Activated naive CD4-positive, alpha-beta T cell treated with anti-CD3 and anti-CD28 coated beads, Interleukin-2, amount 50 U/mL, for 72 hours (primary cell): ENCODE data around the gene TRIM71. TPM values are rescaled to one million over a fixed set of nuclear protein-coding genes. Genes with fewer than 3 reads are reported as not detected.
A peak's percentile ranks its signal among the peaks of the same experiment; 100 is the strongest.
"Not testable (repeated sequence)": the region's sequence is repeated elsewhere in the genome, so short reads cannot be mapped to it uniquely, and the experiment has no call there.

Experiments used
- ATAC-seq, 2 donors: fragments of 150-1000 bp; cut with Tn5 transposase; 2 replicates each; pipeline ENCODE4 v1.10.0; 2021; ENCODE audit warnings: mild to moderate bottlenecking in 2 of 2, moderate library complexity in 2 of 2
- DNase-seq, 2 donors: peaks; one replicate each; pipeline ENCODE4 v3.0.0; 2021 to 2022; ENCODE audit warnings: low spot score in 2 of 2
- H3K27ac Mint-ChIP-seq, 2 donors: one replicate each; pipeline ENCODE4 v1.8.0; 2022; ENCODE audit warnings: mild to moderate bottlenecking in 2 of 2, mixed read lengths in 2 of 2
- H3K36me3 Mint-ChIP-seq, 2 donors: one replicate each; pipeline ENCODE4 v1.8.0; 2022; ENCODE audit warnings: mixed read lengths in 2 of 2
- H3K9me3 Mint-ChIP-seq, 2 donors: one replicate each; pipeline ENCODE4 v1.8.0; 2022; ENCODE audit warnings: mixed read lengths in 2 of 2
- total RNA-seq, 2 donors: library from RNA; stranded (reverse); gene quantifications; one replicate each; pipeline ENCODE4 v1.2.3, GENCODE V29; 2022

TRIM71 gene
- total RNA-seq: under 1 TPM; 0.02 to 0.08 TPM

DNA sequence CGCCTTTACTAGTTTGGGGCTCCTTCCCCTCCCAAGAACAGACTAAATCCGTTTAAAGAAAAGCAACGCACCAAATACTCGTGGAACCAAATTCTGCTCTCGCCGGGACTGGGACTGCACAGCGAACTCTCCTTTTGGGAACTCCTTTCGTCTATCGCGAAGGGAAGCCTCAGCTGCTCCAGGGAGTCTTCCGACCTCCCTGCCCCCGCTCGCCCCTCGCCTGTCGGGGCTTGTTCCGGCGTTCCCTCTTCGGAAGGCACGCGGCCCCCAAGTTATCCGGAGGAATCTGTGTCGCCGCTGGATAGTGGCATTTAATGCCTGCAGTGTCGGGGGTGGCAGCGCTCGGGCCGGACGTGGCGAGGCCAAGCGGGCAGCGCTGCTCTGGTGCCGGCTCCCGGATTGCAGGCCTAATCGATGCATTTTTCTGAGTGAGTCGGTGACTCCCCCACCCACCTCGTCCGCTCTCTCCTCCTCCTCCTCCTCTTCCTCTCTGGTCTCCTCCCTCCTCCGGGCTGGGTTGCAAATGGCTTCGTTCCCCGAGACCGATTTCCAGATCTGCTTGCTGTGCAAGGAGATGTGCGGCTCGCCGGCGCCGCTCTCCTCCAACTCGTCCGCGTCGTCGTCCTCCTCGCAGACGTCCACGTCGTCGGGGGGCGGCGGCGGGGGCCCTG lies at the start of gene TRIM71:
Gene TRIM71, plus strand, starts transcription at position 440 of the 671 bp plus-strand sequence. Its CDS starts 84 bp downstream, at position 524.
- Mint-ChIP-seq H3K9me3 (no peaks in the 10 kb centered on the region), H3K36me3 (peaks cover 6% of the 10 kb centered on the region in 2 donors), H3K27ac (no peak within 1 kb of the TSS)
- ATAC-seq (peak; percentile 47 to 66), DNase-seq (peak in 1 of 2 donors; percentile 39)

DNA sequence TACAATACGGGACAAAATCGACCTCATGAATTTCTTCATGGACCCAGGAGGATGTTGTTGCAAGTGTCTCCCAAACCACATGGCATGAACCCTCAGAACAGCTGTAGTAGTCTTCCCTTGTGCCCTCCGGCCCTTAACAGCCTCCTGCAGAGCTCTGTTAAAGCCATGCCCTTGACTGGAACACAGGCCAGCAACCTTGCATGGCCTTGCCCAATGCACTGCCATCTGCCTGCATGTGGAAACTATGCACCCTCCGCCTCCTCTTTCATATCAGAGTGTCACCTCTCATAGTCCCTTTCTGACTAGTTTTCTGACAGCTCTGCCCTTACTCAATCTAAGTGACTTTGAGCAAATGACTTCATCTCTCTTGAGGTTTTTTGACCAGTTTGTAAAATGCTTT lies 39.4 kb upstream of the TRIM71 start:
- Mint-ChIP-seq H3K36me3 (no peaks in the 10 kb centered on the region), H3K9me3 (no peaks in the 10 kb centered on the region), H3K27ac (no peak overlapping the region)
- ATAC-seq (peak; percentile 22 to 66), DNase-seq (peak in 1 of 2 donors; percentile 9)

DNA sequence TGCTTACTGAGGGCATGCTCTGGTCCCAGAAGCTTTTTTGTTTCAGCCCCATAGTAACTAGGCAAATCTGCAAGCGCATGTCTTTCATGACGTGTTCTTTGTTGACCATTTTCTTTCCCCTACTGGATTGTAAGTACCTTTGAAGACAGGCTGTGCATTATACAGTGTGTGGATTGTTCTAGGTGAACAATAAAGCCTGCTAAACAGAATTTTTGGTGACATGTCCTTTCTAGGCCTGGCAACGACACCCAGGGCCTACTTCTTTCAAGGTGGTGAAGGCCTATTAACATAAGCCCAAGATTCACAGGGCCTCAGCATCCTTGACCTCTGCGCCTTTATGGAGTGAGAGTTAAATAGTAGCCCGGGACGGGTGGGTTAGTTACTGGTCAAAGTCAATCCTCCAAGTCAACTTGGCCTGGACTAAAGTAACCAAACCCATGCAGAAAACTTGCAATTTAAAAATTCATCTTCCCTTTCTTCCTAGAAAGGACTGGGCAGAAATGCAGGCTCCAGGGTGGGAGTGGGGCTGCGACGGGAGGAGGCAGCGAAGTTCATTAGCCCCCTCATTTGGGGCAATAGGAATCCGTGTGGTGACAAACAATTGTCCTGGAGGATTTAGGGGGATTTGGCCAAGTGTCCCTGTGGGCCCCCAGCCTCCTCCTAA lies 37.6 kb upstream of the TRIM71 start:
- ATAC-seq: no peak
- H3K9me3 Mint-ChIP-seq: no peaks in the 10 kb centered on the region
- DNase-seq: no peak
- no peak overlapping the region for H3K27ac Mint-ChIP-seq
- no peaks in the 10 kb centered on the region for H3K36me3 Mint-ChIP-seq

DNA sequence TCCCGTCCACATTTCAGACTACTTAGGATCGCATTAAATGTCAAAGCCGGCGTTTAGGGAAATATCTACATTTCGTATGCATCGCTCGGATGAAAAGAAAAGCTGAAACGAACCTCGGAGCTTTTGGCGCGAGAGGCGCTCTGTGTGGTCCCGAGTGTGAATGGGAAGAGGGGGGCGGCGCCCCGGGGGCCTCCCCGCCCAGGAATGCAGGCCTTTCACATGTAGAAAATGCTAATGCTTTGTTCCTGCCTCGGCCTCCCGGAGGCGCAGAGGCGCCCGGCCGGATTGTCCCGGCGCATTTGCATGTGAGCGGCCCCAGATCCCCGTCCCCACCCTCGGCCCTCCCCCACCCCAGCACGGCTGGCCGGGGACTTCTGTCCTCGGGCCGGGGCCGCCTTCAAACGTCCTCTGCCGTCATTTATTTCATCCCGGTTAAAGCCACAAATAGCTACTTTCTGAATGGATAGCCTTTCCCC lies 37.0 kb upstream of the TRIM71 start:
- peak; percentile 3 to 65 for ATAC-seq
- peak; percentile 4 to 60 for DNase-seq

DNA sequence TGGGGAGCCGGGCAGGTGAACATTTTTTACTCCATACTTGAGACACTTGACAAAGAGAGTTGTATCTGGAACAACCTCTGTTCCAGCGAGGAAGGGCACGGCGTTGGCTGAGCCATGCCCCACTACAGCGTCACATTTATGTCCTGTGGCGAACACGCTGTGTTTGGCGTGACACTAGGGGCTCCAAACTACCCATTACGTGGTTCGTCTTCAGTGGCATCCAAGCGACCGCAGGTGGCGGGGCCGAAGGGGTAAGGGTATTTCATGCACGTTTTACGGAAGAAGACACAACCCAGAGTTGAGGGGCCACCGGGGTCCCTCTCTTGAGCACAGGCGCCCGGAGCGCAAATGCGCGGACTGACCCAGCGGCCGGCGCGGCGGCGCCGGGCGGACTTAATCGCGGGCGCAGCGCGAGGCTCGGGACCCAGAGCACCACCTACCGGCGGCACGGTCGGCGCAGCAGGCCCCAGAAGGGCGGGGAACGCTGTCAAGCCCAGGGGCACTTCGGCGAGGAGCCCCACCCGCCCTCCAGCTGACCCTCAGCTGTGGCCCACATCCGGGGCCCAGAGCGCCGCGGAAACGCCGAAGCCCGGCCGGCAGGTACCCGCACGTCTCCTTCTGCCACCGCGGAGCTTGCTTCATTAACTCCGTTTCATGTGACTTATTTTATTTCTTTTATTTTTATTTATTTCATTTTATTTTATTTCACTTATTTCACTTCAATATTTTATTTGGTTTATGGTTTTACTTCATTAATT lies 36.4 kb upstream of the TRIM71 start:
- no peaks in the 10 kb centered on the region for H3K9me3 Mint-ChIP-seq
- H3K36me3 Mint-ChIP-seq: no peaks in the 10 kb centered on the region
- DNase-seq: peak; percentile 73 to 80
- peak overlapping the region in 1 of 2 donors; percentile 41 for H3K27ac Mint-ChIP-seq
- ATAC-seq: peak; percentile 86 to 90

More for the DNA sequence above, 37.0 kb upstream of the TRIM71 start:
- Mint-ChIP-seq H3K9me3 (no peaks in the 10 kb centered on the region), H3K27ac (peak overlapping the region in 1 of 2 donors; percentile 41), H3K36me3 (no peaks in the 10 kb centered on the region)

DNA sequence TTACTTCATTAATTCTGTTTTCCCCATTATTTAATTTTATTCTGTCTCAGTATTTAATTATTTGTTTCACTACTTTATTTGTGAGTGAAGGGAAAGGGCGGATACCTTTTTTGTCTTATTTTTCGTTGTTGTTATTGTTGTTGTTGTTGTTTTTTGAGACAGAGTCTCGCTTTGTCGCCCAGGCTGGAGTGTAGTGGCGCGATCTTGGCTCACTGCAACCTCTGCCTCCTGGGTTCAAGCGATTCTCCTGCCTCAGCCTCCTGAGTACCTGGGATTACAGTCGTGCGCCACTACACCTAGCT lies 35.9 kb upstream of the TRIM71 start:
- not testable (repeated sequence) for ATAC-seq, H3K9me3 Mint-ChIP-seq, DNase-seq, H3K27ac Mint-ChIP-seq, H3K36me3 Mint-ChIP-seq

DNA sequence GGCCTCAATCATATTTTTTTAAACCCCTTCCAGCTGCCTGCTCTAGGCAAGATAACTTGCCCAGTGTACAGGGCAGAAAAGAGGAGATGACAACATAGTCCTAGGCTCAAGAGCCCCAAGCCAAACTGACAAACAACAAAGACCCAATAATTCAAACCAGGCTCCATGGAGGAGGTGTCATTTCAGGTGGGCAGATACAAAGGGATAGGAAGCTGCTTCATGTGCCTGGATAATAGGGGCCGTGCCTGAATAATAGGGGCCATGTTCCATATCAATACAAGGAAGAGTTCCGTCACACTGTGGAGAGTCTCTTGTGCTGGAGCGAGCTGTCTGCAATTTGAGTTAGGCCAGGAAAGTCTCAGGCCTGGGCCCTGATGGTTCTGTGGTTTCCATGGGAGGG lies 35.4 kb upstream of the TRIM71 start:
- ATAC-seq (no peak), DNase-seq (no peak)
- Mint-ChIP-seq H3K9me3 (no peaks in the 10 kb centered on the region), H3K27ac (no peak overlapping the region), H3K36me3 (no peaks in the 10 kb centered on the region)

DNA sequence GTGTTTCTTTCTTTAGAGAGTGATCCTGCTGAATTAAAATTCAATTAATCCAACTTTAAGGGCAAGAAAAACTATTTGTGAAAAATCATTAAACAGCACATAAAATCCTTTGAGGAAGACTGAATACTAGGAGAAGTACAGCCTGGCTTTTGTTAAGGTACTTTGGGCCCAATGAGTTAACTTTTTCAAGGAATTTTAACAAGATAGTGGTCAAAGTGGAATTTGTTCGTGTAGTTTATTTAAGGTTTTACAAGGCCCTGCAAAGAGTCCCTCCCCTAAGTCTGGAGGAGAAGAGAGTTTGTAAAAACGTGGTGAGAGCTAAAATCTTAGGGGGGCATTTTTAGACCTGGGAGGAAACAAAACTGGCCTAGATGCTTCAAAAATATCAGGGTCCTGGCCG lies 26.0 kb upstream of the TRIM71 start:
- Mint-ChIP-seq H3K9me3 (no peaks in the 10 kb centered on the region), H3K36me3 (no peaks in the 10 kb centered on the region), H3K27ac (no peak overlapping the region)
- no peak for ATAC-seq
- no peak for DNase-seq

DNA sequence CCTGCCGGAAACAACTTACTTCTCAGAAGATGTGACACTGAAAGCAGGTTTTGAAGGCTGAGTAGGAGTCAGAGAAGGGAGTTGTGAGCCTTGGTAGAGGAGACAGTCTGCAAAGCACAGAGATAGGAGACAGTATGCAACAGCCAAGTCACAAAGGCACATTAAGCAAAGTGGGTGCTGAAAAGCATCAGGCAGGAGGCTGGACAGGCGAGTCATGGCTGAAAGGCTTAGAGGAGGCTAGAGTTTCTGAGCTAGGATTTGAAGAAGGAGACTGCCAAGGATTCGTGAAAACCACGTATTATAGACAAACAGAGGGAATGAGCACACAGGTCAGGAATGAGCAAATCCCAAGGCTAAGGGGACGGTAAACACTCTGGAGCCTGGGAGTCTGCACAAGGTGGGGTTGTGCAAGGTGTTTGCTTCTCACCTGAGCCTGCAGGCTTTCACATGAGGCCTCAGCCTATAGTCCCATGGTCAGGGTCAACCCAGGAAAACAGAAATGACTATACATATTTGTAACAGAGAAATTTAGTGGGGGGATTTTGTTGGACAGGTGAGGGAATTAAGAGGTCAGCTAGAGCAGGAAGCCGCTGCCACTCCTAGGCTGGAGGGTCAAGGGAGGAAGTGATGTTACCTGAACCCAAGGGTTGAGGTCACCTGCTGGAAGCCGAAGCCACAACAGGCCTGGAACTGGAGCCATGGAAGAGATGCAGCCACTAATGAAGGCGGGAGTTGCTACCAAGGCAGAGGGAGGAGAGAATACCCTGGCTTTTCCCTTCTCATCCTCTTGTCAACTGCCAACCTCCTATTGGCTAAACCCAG lies 23.1 kb upstream of the TRIM71 start:
- no peak overlapping the region for H3K27ac Mint-ChIP-seq
- H3K36me3 Mint-ChIP-seq: no peaks in the 10 kb centered on the region
- DNase-seq (no peak), ATAC-seq (no peak)
- H3K9me3 Mint-ChIP-seq: no peaks in the 10 kb centered on the region

DNA sequence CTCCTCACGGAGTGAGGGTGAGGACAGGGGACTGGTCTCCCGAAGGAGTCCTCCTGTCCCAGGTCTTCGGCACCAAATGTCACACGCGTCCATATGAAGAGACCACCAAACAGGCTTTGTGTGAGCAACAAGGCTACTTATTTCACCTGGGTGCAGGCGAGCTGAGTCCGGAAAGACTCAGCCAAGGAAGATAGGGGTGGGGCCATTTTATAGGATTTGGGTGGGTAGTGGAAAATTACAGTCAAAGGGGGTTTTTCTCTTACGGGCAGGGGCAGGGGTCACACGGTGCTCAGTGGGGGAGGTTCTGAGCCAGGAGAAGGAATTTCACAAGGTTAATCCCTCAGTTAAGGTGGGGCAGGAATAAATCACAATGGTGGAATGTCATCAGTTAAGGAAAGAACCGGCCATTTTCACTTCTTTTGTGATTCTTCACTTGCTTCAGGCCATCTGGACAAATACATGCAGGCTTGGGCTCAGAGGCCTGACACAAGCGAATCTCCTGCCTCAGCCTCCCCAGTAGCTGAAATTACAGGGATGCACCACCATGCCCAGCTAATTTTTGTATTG lies 21.3 kb upstream of the TRIM71 start:
- not testable (repeated sequence) for ATAC-seq, H3K27ac Mint-ChIP-seq, H3K9me3 Mint-ChIP-seq, H3K36me3 Mint-ChIP-seq, DNase-seq

DNA sequence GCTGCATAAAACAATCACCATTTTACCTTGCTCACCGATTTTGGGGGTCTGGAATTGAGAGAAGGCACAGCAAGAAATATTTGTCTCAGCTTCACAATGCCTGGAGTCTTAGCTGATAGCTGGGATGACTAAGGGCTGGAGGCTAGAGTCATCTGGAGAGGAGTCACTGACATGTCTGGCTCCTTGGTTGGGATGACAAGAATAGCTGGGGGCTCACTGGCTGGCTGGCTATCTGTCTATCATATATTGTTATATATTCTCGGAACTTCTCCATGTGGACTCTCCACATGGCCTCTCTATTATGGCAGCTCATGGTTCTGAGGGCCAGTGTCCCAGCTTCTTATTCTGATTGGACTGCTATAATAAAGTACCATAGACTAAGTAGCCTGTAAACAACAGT lies 20.0 kb upstream of the TRIM71 start:
- no peak for DNase-seq
- no peaks in the 10 kb centered on the region for H3K36me3 Mint-ChIP-seq
- H3K27ac Mint-ChIP-seq: no peak overlapping the region
- no peak for ATAC-seq
- no peaks in the 10 kb centered on the region for H3K9me3 Mint-ChIP-seq

DNA sequence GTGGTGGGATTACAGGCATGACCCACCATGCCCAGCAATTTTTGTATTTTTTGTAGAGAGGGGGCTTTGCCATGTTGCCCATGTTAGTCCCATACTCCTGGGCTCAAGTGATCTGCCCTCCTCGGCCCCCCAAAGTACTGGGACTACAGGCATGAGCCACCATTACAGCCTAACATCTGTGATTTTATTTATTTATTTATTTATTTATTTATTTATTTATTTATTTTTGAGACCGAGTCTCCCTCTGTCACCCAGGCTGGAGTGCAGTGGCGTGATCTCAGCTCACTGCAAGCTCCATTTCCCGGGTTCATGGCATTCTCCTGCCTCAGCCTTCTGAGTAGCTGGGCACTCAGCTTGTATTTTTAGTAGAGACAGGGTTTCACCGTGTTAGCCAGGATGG lies 16.4 kb upstream of the TRIM71 start:
- not testable (repeated sequence) for H3K36me3 Mint-ChIP-seq, DNase-seq, H3K9me3 Mint-ChIP-seq, ATAC-seq, H3K27ac Mint-ChIP-seq

DNA sequence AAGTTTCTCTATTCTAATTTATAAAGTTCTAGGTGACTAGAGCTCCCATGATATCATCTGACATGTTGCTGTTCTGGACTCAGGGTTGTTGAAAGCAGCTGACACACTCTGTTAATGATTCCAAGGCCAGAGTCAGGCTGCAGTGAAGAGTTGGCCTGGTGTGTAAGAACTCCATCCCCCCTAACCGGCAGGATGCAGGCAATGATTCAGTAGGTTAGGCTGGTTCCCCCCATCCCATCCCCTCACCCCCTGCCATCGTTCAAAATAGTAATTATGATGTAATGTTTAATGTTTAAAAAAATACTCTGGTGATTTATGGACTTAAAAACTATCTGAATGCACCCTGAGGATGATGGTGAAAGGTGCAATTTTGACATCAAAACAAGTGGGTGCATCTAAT lies 4.6 kb upstream of the TRIM71 start:
- H3K27ac Mint-ChIP-seq: no peak overlapping the region
- H3K9me3 Mint-ChIP-seq: no peaks in the 10 kb centered on the region
- no peaks in the 10 kb centered on the region for H3K36me3 Mint-ChIP-seq
- DNase-seq: no peak
- no peak for ATAC-seq

DNA sequence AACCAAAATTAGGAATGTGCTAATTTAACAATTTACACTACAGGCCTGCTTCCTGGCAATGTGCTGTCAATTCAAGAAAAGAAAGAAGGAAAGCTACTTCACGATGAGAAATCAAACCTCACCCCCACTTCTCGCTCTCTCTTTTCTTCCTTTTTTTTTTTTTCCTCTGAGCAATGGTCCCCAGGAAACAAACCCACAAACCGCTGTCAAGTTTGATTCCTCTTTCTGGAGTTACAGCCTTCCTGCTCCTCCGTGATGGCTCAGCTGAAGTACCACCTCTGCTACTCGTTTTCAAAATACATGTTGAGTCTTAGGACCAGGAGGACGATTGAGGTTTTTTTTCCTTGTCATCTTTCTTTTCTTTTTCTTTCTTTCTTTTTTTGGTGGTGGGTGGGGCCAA lies 3.4 kb upstream of the TRIM71 start:
- DNase-seq (no peak), ATAC-seq (no peak)
- Mint-ChIP-seq H3K27ac (no peak overlapping the region), H3K9me3 (no peaks in the 10 kb centered on the region), H3K36me3 (peaks cover 6% of the 10 kb centered on the region in 2 donors)

DNA sequence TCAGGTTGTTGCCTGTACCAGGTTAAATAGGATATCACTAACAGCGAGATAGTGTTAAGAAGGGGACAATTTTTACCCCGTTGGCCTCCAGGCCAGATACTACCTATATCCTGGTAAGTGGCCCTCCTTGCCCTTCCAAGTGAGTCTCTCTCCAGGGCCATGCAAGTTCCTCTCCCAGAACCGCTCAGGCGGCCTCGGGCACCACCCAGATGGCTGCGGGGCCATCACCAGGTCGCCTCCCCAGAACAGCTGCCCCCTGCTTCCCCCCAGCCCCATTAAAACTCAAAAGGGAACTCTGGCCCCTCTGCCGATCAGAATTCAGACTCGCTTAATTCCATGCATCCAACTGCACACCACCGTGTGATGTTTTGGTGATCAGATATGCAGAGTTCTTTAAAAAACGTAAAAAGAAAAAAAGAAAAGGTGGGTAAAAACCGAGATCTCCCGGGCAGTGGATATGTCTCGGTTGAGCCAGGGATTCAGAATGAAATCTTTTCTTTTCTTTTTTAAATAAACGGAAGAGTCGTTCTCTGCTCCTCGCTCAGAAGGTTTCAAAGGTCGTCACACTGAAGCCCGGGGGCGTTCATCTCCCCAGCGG lies 1.9 kb upstream of the TRIM71 start:
- H3K9me3 Mint-ChIP-seq: no peaks in the 10 kb centered on the region
- H3K27ac Mint-ChIP-seq: no peak overlapping the region
- peaks cover 6% of the 10 kb centered on the region in 2 donors for H3K36me3 Mint-ChIP-seq
- no peak for DNase-seq
- no peak for ATAC-seq
